Measurements from ENCODE around the gene STK11.

DNA sequence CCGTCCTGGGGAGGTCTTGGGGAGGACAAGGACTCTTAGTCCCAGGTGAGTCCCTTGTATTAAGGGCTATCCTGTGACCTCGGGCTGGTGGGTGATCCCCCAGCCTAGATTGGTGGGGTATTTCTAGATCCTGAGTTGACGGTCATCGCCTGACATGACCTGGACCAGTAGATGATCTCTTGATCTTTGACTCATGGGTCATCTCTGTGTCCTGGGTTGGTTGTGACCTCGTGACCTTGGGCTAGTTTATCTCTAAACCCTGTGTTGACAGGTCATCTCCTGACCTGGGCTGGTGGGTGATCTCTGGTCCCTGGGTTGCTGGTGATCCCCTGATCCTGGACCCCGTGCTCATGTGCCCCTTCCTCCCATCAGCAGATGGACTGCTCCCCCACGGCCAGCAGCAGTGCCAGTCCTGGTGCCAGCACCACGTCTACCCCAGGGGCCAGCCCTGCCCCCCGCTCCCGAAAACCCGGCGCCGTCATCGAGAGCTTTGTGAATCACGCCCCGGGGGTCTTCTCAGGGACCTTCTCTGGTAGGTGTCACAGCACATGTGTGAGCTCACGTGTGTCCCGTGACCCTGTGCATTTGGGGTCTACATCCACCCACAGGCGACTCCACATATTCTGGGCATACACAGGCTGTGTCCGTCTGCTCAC, 49.1 kb downstream of the STK11 start:
- TF ChIP-seq CTCF (IDR thresholded peaks at IDR 0.05) (no peak), ZFX (IDR thresholded peaks at IDR 0.05; ENCODE audit: borderline replicate concordance) (no peak)

All from 22Rv1 (cell line).